NCI-H2227 (cell line): ENCODE results near the gene FARP2.
"Not testable (repeated sequence)": the region's sequence is repeated elsewhere in the genome, so short reads cannot be mapped to it uniquely, and the experiment has no call there.

Source experiments
- DNase-seq: peaks from one replicate; lab custom pipeline; 2025; ENCODE audit not compliant: unreplicated experiment; lab: John Stamatoyannopoulos, UW

FARP2 gene

GRCh38 chr2:241519669-241520068, 163.6 kb downstream of the FARP2 start:
- no peak for DNase-seq

DNA sequence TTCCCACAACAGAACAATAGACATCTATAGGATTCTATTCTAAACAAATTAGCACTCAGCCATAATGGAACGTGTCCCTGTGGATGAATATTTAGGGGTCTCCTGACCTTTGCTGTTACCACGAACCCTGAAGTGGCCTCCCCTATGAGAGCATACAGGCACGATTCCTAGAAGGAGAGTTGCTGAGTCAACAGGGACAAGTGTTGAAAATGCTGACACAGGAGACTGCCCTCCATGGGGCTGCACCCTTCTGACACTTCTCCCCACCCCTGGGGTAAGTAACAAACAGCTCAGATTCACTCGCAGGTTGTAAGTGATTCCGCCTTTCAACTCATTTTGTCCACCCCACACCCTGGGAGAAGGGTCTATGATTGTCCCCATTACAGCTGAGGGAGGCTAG, 166.4 kb downstream of the FARP2 start:
- DNase-seq, result no peak

GRCh38 chr2:241525818-241526780, 170.0 kb downstream of the FARP2 start:
- DNase-seq, result not testable (repeated sequence)

- no peak for DNase-seq
Measured at GRCh38 chr2:241530571-241530970, 174.5 kb downstream of the FARP2 start.

- DNase-seq, result no peak
Measured at GRCh38 chr2:241531161-241531722, 175.2 kb downstream of the FARP2 start.

DNA sequence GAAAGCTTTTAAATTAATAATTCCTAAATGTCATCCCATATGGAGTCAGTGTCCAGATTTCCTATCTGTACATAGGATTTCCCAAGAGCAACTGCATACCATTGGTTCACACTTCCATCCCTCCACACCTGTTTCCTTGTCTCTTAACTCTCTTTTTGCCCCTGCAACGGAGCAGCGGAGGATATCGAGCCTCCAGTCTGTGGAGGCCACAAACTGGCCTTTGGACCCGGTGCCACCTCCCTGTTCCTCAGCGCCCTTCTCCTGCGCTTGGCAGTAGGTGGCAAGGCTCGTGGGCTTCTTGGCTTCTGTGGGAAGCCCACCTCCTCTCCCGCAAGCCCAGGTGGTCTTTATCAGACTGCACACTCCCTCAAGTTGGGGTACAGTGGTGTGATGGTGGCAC, 176.1 kb downstream of the FARP2 start:
- DNase-seq, result no peak

GRCh38 chr2:241532733-241533601, 176.9 kb downstream of the FARP2 start:
- no peak for DNase-seq

DNA sequence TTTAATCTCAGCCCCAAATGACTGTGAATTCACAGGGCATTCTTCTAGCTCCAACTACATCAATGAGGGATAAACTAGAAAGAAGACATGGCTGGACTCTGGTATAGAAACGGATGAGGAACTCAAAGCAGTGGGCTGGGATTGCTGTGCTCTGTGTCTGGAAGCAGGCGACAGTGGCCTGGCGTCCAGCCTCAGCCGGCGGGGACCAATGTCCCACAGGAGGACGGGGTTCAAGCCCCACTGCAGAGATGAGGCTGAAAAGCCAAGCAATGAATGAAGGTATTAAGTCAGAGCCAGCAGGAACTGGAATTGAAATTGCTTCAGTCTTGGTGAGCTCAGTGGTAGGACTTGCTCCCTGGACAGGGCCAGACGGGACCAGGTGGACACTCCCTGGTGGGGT, 178.2 kb downstream of the FARP2 start:
- no peak for DNase-seq

DNA sequence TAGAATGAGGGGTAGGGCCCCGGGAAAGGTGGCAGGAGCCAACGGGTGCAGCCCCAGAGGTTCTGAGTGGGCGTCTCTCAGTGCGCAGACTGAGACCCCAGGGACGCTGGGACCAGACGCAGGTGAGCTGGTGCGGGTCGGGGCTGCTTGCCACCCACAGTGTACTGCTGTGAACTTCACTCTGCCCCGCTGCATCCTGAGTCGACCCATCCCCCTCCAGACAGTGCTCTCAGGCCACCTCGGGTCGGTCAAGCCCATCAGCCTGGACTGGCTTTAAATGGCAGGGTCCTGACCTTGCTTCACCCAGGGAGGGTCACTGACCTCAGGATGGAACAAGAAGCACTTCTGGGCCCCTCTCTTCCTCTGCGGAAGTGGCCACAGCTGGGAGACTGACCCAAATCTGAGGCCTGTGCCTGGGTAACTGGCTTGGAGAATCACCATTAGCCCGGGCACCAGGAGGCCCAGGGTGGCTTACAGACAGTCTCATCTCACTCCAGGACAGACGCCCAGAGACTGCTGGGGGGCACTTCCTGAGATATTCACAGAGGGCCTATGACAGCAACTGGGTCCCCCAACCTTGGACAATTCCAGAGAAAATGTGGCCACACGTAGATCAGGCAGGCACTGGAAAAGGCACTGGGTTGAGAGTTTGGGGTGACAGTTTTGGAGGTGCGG, 178.8 kb downstream of the FARP2 start:
- DNase-seq, result no peak

- DNase-seq, result no peak
Measured at GRCh38 chr2:241535871-241536655, 180.0 kb downstream of the FARP2 start.

DNA sequence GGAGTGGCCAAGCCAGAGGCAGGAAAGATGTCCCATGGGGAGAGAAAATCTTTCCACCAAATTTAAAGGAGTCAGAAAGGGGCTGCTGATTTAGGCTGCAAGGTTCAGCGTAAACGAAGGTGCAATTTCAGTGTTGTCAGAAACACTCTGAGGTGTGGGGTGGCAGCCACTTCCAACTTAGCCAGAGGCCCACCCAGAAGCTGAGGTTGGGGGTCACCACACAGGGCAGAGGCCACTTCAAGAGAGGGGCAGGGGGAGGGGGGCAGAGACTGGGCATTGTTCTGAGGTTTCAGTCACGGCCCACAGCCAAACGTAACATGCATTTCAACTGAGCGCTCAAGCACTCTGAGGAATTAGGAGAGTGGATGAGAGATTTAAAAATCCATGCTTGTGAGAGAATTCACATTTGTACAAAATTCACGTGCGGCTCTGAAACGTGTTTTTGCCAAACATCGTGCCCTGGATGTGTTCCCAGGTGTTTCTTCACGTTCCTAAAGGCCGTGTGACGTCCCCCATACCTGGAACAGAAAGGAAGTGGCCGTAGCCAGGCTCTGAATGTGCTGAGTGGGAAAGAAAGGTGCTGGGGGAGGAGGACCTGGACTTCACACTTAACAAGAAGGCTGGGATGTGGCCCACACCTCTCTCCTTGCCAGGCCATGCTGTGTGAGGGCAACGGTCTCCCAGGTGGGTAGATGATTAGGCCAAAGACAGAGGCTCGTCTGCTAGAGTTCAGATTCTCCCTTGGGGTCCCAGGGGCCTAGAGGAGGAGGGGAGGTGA, 182.9 kb downstream of the FARP2 start:
- DNase-seq, result no peak

DNA sequence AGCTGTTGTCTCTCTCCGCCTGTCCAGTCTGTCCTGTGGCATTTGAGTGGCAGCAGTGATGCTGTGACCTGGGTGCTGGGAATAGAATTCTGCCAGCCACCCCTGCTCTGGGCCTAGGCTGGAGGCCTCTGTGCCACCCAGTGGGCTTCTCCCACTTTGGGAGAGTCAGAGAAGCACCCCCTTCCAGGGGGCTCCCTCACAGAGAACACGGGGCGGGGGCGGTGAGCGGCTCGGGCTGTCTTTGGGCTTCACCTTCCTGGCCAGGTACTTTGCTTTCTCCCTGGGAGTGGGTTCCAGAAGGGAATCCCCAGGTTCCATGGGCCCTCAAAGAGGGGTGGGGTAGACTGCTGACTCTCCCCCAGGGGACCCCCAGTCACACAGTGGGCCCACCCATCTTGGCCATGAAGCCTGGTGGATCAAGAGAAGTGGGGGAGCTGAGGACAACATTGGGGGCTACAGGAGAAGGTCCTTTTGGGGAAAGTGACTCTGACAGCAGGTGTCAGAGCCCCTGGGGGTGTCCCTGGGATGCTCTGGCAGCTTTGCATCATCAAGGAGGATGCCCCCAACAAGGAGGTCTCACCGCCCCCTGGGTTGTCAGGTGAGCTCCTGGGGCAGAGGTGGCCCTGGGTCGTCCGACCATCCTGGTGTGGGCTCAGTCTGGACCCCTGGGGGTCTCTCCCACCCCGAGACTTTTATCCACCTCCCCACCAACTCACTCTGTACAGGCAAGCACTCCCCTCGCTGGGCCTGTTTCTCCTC, 183.7 kb downstream of the FARP2 start:
- no peak for DNase-seq

- DNase-seq, result no peak
Measured at GRCh38 chr2:241540401-241540770, 184.3 kb downstream of the FARP2 start.

DNA sequence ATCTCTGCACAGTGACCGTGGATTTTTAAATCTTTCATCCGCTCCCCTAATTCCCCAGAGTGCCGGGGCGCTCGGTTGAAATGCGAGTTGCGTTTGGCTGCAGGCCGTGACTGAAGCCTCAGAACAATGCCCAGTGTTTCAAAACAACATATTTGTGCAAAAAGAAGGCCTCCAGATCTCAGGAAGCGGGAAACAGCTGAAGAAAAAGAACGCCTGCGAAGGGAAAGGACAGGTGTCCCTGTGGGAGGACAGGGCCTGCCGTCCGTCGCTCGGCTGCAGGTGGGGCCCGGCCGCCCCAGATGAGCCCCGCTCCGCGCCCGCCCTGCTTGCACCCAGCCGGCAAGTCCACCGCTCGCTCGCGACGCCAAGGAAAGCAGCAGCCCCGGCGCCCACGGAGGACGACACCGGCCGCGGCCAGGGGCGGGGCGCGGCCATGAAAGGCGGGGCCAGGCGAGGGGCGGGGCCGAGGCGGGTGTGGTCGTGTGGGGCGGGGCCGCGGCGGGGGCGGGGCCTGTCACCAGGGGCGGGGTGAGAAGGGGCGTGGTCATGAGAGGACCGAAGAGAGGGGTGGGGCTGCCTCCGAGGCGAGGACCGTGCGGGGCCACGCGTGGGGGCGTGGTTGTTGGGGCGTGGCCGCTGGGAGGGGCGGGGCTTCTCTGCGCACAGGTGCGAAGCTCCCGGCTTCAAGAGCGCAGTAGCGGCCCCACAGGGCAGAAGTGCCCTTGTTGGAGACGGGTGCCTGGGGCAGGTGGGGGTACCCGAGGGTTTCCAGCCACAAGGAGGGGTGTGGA, 184.9 kb downstream of the FARP2 start:
- DNase-seq, result peak; percentile 79

GRCh38 chr2:241541564-241542277, 185.6 kb downstream of the FARP2 start:
- DNase-seq, result no peak

GRCh38 chr2:241542278-241542605, 186.2 kb downstream of the FARP2 start:
- no peak for DNase-seq
